Measurements from ENCODE around the gene TAF4B. TPM values are rescaled to one million over a fixed set of nuclear protein-coding genes. Genes with fewer than 3 reads are reported as not detected.

Gene TAF4B
- total RNA-seq, 4 donors from 2014 or later: 5.1 to 9.2 (median 6.7) TPM

GRCh38 chr18:26394047-26394654 lies 167.9 kb downstream of the TAF4B start:
- TF ChIP-seq CTCF (IDR thresholded peaks at IDR 0.05 in 4 of 5, conservative IDR thresholded peaks at IDR 0.05 in 1 of 5) (no peak), POLR2A (IDR thresholded peaks at IDR 0.05) (no peak)
- no peaks in the 10 kb centered on the region for H3K27me3 ChIP-seq
- no peak overlapping the region for H3K4me3 ChIP-seq
- no peak for ATAC-seq
- H3K4me1 ChIP-seq: no peaks in the 10 kb centered on the region
- H3K9me3 ChIP-seq: no peaks in the 10 kb centered on the region
- H3K27ac ChIP-seq: no peak overlapping the region
- in situ Hi-C loops (cut with MboI; ENCODE audit: low sequenced_read_pairs in 4 of 4): loop anchor here in 1 of 4 donors (25.0 kb wide), 1 partner anchor 107 kb away; no protein-coding TSS in a partner anchor
- no peak for DNase-seq
- peaks cover 0 to 4% of the 10 kb centered on the region in 2 donors for H3K36me3 ChIP-seq
- intact Hi-C loops (cut with DNase I; ENCODE audit: low total_unique reads): no loop called here

DNA sequence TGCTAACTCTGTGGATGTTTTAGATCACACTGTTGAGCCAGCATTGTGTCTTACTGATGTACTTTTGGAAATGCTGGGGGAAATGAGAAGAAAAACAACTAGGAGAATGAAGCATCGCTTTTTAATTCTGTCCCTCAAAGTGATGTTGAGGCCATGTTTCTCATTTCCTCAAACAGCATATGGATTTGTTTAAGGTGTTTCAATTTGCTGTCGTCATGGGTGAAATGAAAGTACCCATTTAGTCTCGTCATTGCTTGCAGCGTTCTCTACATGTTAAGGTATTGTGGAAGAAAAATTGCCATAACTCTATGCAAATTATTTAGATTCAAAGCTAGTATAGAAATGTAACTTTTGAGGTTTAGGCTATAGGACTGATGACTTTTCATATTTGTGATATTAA lies 170.8 kb downstream of the TAF4B start:
- no peak for ATAC-seq
- Histone ChIP-seq H3K9me3 (no peaks in the 10 kb centered on the region), H3K27me3 (no peaks in the 10 kb centered on the region), H3K36me3 (no peaks in the 10 kb centered on the region), H3K4me3 (no peak overlapping the region), H3K4me1 (no peaks in the 10 kb centered on the region), H3K27ac (no peak overlapping the region)
- no peak for DNase-seq
- TF ChIP-seq POLR2A (IDR thresholded peaks at IDR 0.05): no peak
- intact Hi-C loops (cut with DNase I; ENCODE audit: low total_unique reads) (no loop called here), in situ Hi-C loops (cut with MboI; ENCODE audit: low sequenced_read_pairs in 4 of 4) (loop anchor here in 1 of 4 donors (25.0 kb wide), 1 partner anchor 110 kb away; no protein-coding TSS in a partner anchor)

GRCh38 chr18:26403491-26403890 lies 177.2 kb downstream of the TAF4B start:
- no peaks in the 10 kb centered on the region for H3K9me3 ChIP-seq
- no peaks in the 10 kb centered on the region for H3K4me1 ChIP-seq
- H3K4me3 ChIP-seq: no peak overlapping the region
- DNase-seq: no peak
- ATAC-seq: no peak
- H3K27ac ChIP-seq: no peak overlapping the region
- H3K36me3 ChIP-seq: no peaks in the 10 kb centered on the region
- TF ChIP-seq CTCF (IDR thresholded peaks at IDR 0.05 in 4 of 5, conservative IDR thresholded peaks at IDR 0.05 in 1 of 5) (no peak), POLR2A (IDR thresholded peaks at IDR 0.05) (no peak)
- in situ Hi-C loops (cut with MboI; ENCODE audit: low sequenced_read_pairs in 4 of 4) (loop anchor here in 2 of 4 donors (10.0 to 25.0 kb wide), 2 partner anchors 234 to 241 kb away; no protein-coding TSS in a partner anchor), intact Hi-C loops (cut with DNase I; ENCODE audit: low total_unique reads) (no loop called here)
- no peaks in the 10 kb centered on the region for H3K27me3 ChIP-seq

DNA sequence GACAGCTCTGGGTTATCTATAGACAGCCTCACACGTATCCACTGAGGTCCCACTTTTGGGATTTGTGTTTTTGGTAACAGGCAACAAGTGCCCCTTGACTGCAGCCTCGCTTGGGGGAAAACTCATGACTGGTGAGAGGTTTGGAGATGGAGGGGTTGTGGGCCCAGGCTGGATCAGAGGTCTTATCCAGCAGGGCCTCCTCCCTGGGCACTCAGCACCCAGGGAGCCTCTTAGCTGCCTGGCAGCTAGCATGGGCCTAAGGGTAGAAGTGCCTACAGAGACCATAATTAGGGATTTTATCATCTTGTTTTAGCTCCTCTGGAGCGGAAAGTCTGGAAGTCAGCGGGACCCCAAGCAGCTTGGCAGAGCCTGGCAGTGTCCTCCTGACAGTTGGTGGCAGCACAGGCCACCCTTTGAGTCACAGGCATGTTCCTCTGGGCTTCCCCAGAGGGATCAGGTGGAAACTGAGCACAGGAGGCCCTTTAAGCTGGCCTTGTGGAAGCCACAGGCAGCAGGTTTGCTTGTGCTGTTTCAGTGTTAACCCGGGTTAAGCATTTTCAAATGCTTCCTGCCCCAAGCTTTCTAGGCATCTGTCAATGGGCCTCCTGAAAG lies 179.1 kb downstream of the TAF4B start:
- in situ Hi-C loops (cut with MboI; ENCODE audit: low sequenced_read_pairs in 4 of 4) (loop anchor here in 2 of 4 donors (10.0 to 25.0 kb wide), 2 partner anchors 232 to 240 kb away; no protein-coding TSS in a partner anchor), intact Hi-C loops (cut with DNase I; ENCODE audit: low total_unique reads) (no loop called here)
- H3K4me3 ChIP-seq: no peak overlapping the region
- H3K27ac ChIP-seq: no peak overlapping the region
- no peaks in the 10 kb centered on the region for H3K27me3 ChIP-seq
- DNase-seq: peak in 1 of 2 donors; percentile 35
- H3K4me1 ChIP-seq: no peaks in the 10 kb centered on the region
- ATAC-seq: peak; percentile 61 to 81
- TF ChIP-seq POLR2A (IDR thresholded peaks at IDR 0.05) (no peak), CTCF (IDR thresholded peaks at IDR 0.05 in 4 of 5, conservative IDR thresholded peaks at IDR 0.05 in 1 of 5) (peak; percentile 10 to 54 (median 36))
- H3K36me3 ChIP-seq: no peaks in the 10 kb centered on the region
- no peaks in the 10 kb centered on the region for H3K9me3 ChIP-seq

GRCh38 chr18:26406324-26406723 lies 180.1 kb downstream of the TAF4B start:
- Histone ChIP-seq H3K4me1 (no peaks in the 10 kb centered on the region), H3K9me3 (no peaks in the 10 kb centered on the region), H3K36me3 (no peaks in the 10 kb centered on the region), H3K4me3 (no peak overlapping the region), H3K27ac (no peak overlapping the region), H3K27me3 (no peaks in the 10 kb centered on the region)
- no peak for ATAC-seq
- intact Hi-C loops (cut with DNase I; ENCODE audit: low total_unique reads): no loop called here
- DNase-seq: no peak
- no peak for TF ChIP-seq POLR2A (IDR thresholded peaks at IDR 0.05)
- TF ChIP-seq CTCF (IDR thresholded peaks at IDR 0.05 in 4 of 5, conservative IDR thresholded peaks at IDR 0.05 in 1 of 5): no peak
- in situ Hi-C loops (cut with MboI; ENCODE audit: low sequenced_read_pairs in 4 of 4): loop anchor here in 2 of 4 donors (10.0 to 25.0 kb wide), 2 partner anchors 231 to 238 kb away; no protein-coding TSS in a partner anchor

Data from gastrocnemius medialis (tissue), 4 donors.